PC-3 (cell line): ENCODE data around the gene RBM4B. TPM values are rescaled to one million over a fixed set of nuclear protein-coding genes. Genes with fewer than 3 reads are reported as not detected.

ENCODE experiments used
- ATAC-seq: fragments of 200-7000 bp; cut with Tn5 transposase; 2 replicates; pipeline ENCODE4 v1.9.1; 2020; ENCODE audit warnings: mild to moderate bottlenecking, moderate library complexity
- BruUV-seq: library from RNA; stranded (reverse); fragments of 400-500 nt; replicated peaks from 2 replicates; lab custom pipeline; 2021; lab: Mats Ljungman, UMichigan
- CTCF ChIA-PET: fragments of 300-600 bp; sonication (Branson Sonifier 250); formaldehyde crosslinking; loops from one replicate; lab custom pipeline; 2022; ENCODE audit warnings: antibody characterized with exemption; lab: Charles Lee
- POLR2A ChIA-PET: fragments of 300-600 bp; sonication (Branson Sonifier 250); formaldehyde crosslinking; loops from one replicate; lab custom pipeline; 2022; ENCODE audit warnings: antibody characterized with exemption; ENCODE audit not compliant: unreplicated experiment; lab: Charles Lee
- DNase-seq: peaks from one replicate; pipeline ENCODE4 v3.0.0-alpha.2; 2015
- H2AFZ ChIP-seq: fragments of 300-600 bp; sonication (generic); 2 replicates; pipeline ENCODE4 v1.6.0; 2016; ENCODE audit warnings: antibody characterized with exemption, low read length
- H3F3A ChIP-seq: fragments of 300-600 bp; sonication (generic); one replicate; pipeline ENCODE4 v1.6.0; 2017; ENCODE audit warnings: antibody characterized with exemption, low read length, control low read depth, mild to moderate bottlenecking; ENCODE audit not compliant: unreplicated experiment
- H3K27ac ChIP-seq: fragments of 300-600 bp; sonication (generic); 2 replicates; pipeline ENCODE4 v1.5.1; 2016; ENCODE audit warnings: mild to moderate bottlenecking, low read length
- H3K27me3 ChIP-seq: fragments of 300-600 bp; sonication (generic); 2 replicates; pipeline ENCODE4 v1.6.1; 2016; ENCODE audit warnings: low read length, mixed read lengths
- H3K36me3 ChIP-seq: fragments of 300-600 bp; sonication (generic); 2 replicates; pipeline ENCODE4 v1.6.1; 2016; ENCODE audit warnings: low read depth, mixed run types, low read length, mixed read lengths
- H3K4me1 ChIP-seq: fragments of 300-600 bp; sonication (generic); 2 replicates; pipeline ENCODE4 v1.5.1; 2016; ENCODE audit warnings: low read length; ENCODE audit not compliant: insufficient read depth
- H3K4me2 ChIP-seq: fragments of 300-600 bp; sonication (generic); 2 replicates; pipeline ENCODE4 v1.6.0; 2016; ENCODE audit warnings: low read length
- H3K4me3 ChIP-seq: fragments of 300-600 bp; sonication (generic); 2 replicates; pipeline ENCODE4 v1.5.1; 2016; ENCODE audit warnings: mild to moderate bottlenecking, low read length, mixed read lengths
- H3K79me2 ChIP-seq: fragments of 300-600 bp; sonication (generic); 2 replicates; pipeline ENCODE4 v1.6.1; 2017; ENCODE audit warnings: low read length, mixed read lengths
- H3K9ac ChIP-seq: fragments of 300-600 bp; sonication (generic); 2 replicates; pipeline ENCODE4 v1.6.0; 2016; ENCODE audit warnings: mild to moderate bottlenecking, low read length
- H3K9me2 ChIP-seq: fragments of 300-600 bp; sonication (generic); replicated peaks from 2 replicates; pipeline ENCODE4 v1.6.1; 2016; ENCODE audit warnings: mixed run types, low read length, mixed read lengths
- H3K9me3 ChIP-seq: fragments of 300-600 bp; sonication (generic); 2 replicates; pipeline ENCODE4 v1.6.1; 2016; ENCODE audit warnings: low read length, mixed read lengths
- H4K20me1 ChIP-seq: fragments of 300-600 bp; sonication (generic); 2 replicates; pipeline ENCODE4 v1.6.1; 2016; ENCODE audit warnings: low read length, mixed read lengths
- CTCF ChIP-seq: fragments of 300-600 bp; sonication (generic); conservative IDR thresholded peaks from 2 replicates; pipeline ENCODE4 v1.5.1; 2017; ENCODE audit warnings: antibody characterized with exemption, low read depth, mild to moderate bottlenecking, low read length
- EZH2 ChIP-seq: fragments of 300-600 bp; sonication (generic); IDR thresholded peaks from one replicate; pipeline ENCODE4 v1.6.1; 2017; ENCODE audit warnings: antibody characterized with exemption, mild to moderate bottlenecking, low read length; ENCODE audit not compliant: unreplicated experiment
- EZH2phosphoT487 ChIP-seq: fragments of 300-600 bp; sonication (generic); IDR thresholded peaks from 2 replicates; pipeline ENCODE4 v1.6.1; 2018; ENCODE audit warnings: mild to moderate bottlenecking, antibody characterized with exemption, low read length, borderline replicate concordance
- intact Hi-C: fragments of 100-400 bp; cut with micrococcal nuclease; formaldehyde crosslinking; loops from 2 replicates; pipeline ENCODE4 v1.9.0; 2023
- total RNA-seq: library from RNA; depleted of rRNA; stranded (reverse); fragments of >200 nt; gene quantifications from 2 replicates; pipeline ENCODE4 v1.2.3, GENCODE V29; 2014

RBM4B gene
- total RNA-seq, 1 experiment from 2014 or later: 40.2 TPM

GRCh38 chr11:66698491-66698890 lies 20.8 kb upstream of the RBM4B start:
- Histone ChIP-seq H3K36me3 (peaks cover 35% of the 10 kb centered on the region), H3K9ac (no peak overlapping the region), H3K4me2 (no peak overlapping the region), H3K27me3 (no peaks in the 10 kb centered on the region), H3K4me3 (no peak overlapping the region), H3K4me1 (no peaks in the 10 kb centered on the region), H2AFZ (no peak overlapping the region), H3K27ac (no peak overlapping the region), H3K9me2 (no peaks in the 10 kb centered on the region), H3K9me3 (no peaks in the 10 kb centered on the region), H3K79me2 (no peaks in the 10 kb centered on the region), H3F3A (no peaks in the 10 kb centered on the region), H4K20me1 (no peaks in the 10 kb centered on the region)
- no peak for ATAC-seq
- POLR2A ChIA-PET: interaction anchor here (0.6 kb wide), 1 partner anchor 299 kb away, joined by 3 read pairs; no protein-coding TSS in a partner anchor
- BruUV-seq: no TSS peak
- TF ChIP-seq EZH2phosphoT487 (no peak), CTCF (no peak), EZH2 (no peak)
- DNase-seq: no peak
- CTCF ChIA-PET: no interaction called here
- intact Hi-C loops: no loop called here

- Histone ChIP-seq H3K9me3 (no peaks in the 10 kb centered on the region), H3K36me3 (peaks cover 40% of the 10 kb centered on the region), H3K9ac (no peak overlapping the region), H2AFZ (no peak overlapping the region), H3K9me2 (no peaks in the 10 kb centered on the region), H3K27me3 (no peaks in the 10 kb centered on the region), H3F3A (no peaks in the 10 kb centered on the region), H3K4me2 (no peak overlapping the region), H3K27ac (no peak overlapping the region), H3K4me3 (no peak overlapping the region), H3K4me1 (no peaks in the 10 kb centered on the region), H3K79me2 (no peaks in the 10 kb centered on the region), H4K20me1 (no peaks in the 10 kb centered on the region)
- DNase-seq: no peak
- no TSS peak for BruUV-seq
- ChIA-PET POLR2A (interaction anchor here (0.6 kb wide), 1 partner anchor 299 kb away, joined by 3 read pairs; no protein-coding TSS in a partner anchor), CTCF (no interaction called here)
- no peak for TF ChIP-seq EZH2phosphoT487
- TF ChIP-seq EZH2: no peak
- TF ChIP-seq CTCF: no peak
- intact Hi-C loops: no loop called here
- ATAC-seq: no peak
These were observed 20.3 kb upstream of the RBM4B start for GRCh38 chr11:66697988-66698387.

- no peak overlapping the region for H3K27ac ChIP-seq
- H3K9ac ChIP-seq: no peak overlapping the region
- H3K79me2 ChIP-seq: no peaks in the 10 kb centered on the region
- H3K27me3 ChIP-seq: no peaks in the 10 kb centered on the region
- H3K36me3 ChIP-seq: peaks cover 42% of the 10 kb centered on the region
- H3K9me2 ChIP-seq: no peaks in the 10 kb centered on the region
- no peak for ATAC-seq
- H3F3A ChIP-seq: no peaks in the 10 kb centered on the region
- no peaks in the 10 kb centered on the region for H3K9me3 ChIP-seq
- no TSS peak for BruUV-seq
- TF ChIP-seq EZH2phosphoT487: no peak
- no peak overlapping the region for H3K4me2 ChIP-seq
- intact Hi-C loops: no loop called here
- no peak overlapping the region for H2AFZ ChIP-seq
- H4K20me1 ChIP-seq: no peaks in the 10 kb centered on the region
- no peaks in the 10 kb centered on the region for H3K4me1 ChIP-seq
- H3K4me3 ChIP-seq: no peak overlapping the region
- no peak for DNase-seq
- POLR2A ChIA-PET: no interaction called here
- CTCF ChIA-PET: interaction anchor here (0.5 to 0.6 kb wide), 2 partner anchors 36 to 137 kb away, joined by 4 to 5 read pairs; no protein-coding TSS in a partner anchor
These were observed 18.5 kb upstream of the RBM4B start for GRCh38 chr11:66696146-66696545.
